Measurements from ENCODE around the gene EHMT1. TPM values are rescaled to one million over a fixed set of nuclear protein-coding genes. Genes with fewer than 3 reads are reported as not detected.
"Not testable (repeated sequence)": the region's sequence is repeated elsewhere in the genome, so short reads cannot be mapped to it uniquely, and the experiment has no call there.

Gene EHMT1
- total RNA-seq, 1 donor from 2014 or later, result 38.3 TPM

DNA sequence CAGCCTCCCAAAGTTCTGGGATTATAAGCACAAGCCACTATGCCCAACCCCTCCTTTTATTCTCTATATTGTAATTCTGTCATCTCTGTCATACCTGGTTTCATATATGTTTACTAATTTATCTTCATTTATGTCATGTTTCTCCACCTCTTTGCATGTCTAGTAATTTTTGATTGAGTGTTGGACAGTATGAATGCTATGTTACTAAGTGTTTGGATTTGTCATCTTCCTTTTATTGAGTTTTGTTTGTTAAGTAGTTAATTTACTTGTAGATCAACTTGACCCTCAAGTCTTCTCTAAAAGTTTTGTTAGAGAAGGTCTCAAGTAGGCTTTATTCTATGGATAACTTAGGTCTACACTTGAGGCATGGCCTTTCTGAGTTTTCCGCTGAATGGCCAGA is 241.6 kb downstream of the EHMT1 start:
- no peak for DNase-seq (ENCODE audit: low read depth in 2 of 2)

DNA sequence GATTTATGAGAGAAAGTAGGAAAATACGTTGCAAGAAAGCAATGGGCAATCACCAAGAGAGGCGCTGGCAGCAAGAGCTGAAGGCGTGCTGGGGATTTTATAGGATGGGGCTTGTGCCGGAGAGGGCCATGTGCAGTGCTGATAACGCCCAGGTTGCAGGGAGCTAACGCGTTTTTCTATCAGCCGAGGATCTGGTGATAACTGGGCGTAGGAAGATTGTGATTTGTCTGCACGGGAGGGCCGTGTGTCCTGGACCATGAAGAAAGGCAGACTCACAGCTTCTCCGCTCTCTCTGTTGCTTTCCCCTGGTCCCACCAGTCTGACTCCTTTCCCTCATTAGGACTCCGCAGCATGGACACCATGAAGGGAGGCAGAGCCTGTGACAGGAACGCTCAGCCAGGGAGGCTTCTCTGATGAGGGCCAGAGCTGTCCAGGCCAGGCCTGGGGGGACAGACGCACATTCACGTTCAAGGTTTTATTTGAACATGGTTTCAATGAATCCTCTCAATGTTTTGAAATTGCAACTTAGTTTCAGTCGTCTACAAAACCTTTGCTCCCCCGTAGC is 246.9 kb downstream of the EHMT1 start:
- DNase-seq (ENCODE audit: low read depth in 2 of 2), result no peak

DNA sequence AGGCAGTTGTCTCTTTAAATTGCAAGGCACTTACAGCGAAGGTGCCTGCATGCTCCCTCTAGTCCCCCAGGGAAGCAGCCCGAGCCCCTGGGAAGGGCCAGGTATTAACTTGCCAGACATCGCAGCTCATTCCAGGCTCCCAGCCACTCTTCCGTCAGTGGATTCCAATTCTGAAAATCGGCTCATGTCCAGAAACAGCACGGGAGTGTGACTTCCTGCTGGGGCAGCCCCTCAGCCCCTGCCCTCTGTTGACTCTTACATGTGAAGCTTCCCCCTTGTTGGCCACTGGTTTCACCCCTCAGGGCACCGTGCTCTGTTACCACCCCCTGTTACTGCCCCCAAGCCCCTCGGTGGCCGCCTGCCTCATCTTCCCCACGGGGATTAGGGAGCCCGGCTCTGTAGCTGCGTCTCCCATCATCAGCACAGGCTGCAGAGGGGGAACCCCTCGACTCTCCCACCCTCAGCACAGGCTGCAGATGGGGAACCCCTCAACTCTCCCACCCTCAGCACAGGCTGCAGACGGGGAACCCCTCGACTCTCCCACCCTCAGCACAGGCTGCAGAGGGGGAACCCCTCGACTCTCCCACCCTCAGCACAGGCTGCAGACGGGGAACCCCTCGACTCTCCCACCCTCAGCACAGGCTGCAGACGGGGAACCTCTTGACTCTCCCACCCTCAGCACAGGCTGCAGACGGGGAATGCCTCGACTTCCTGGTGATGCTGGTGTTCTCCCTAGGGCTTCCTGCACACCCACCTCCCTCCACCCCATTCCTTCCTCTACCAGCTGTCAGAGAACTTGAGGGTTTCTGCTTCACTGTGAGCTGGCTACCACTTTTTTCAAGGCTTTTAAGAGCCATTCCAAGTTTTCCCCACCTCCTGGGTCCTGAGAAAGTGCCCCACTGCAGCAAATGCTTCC is 247.7 kb downstream of the EHMT1 start:
- no peak for DNase-seq (ENCODE audit: low read depth in 2 of 2)

DNA sequence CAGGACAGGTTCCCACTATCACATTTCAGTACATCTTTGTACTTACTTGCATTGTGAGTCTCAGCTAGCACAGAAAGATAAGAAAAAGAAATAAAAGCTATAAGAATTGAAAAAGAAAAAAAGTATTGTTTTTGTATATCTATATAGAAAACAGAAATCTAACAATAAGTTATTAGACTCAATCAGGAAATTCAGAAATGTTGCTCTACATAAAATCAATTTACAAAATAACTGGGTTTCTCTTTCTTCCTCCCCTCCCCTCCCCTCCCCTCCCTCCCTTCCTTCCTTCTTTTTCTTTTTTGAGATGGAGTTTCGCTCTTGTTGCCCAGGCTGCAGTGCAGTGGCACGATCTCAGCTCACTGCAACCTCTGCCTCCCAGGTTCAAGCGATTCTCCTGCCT is 251.6 kb downstream of the EHMT1 start:
- DNase-seq (ENCODE audit: low read depth in 2 of 2), result no peak

DNA sequence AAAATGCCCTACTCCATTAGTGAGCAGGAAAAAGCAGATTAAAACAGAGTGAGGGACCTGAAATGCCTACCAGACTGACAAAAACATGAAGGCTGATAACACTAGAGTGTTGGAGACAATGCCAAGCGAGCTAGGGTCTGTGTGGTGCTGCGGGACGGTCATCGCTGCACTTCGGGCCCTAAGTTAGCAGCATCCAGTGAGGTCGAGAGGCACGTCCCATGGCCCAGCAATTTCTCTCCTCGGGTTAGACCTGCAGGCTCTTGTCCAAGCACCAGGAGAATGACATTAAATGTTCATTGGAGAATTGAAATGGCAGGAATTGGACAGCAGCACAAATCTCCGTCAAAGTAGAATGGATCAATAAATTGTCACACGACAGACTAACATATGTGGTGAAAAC is 253.5 kb downstream of the EHMT1 start:
- no peak for DNase-seq (ENCODE audit: low read depth in 2 of 2)

DNA sequence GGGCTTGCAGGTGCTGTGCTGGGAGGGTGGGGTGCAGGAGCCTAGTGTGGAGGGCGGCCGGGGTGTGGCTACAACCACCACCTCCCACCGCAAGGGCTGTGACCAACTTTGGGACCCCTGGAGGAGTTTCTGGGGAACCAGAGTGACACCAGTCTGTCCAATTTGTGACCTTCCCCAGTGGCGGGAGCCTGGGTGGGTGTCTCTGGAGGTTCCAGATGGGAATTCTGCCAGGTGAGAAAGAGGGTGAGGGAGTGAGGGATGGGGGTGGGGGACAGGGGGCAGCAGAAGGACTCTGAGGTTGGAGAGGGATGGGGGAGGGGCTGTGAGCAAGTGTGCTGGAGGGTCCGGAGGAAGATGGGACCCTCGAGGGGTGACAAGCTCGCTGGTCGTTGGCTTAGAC is 254.6 kb downstream of the EHMT1 start:
- no peak for DNase-seq (ENCODE audit: low read depth in 2 of 2)

DNA sequence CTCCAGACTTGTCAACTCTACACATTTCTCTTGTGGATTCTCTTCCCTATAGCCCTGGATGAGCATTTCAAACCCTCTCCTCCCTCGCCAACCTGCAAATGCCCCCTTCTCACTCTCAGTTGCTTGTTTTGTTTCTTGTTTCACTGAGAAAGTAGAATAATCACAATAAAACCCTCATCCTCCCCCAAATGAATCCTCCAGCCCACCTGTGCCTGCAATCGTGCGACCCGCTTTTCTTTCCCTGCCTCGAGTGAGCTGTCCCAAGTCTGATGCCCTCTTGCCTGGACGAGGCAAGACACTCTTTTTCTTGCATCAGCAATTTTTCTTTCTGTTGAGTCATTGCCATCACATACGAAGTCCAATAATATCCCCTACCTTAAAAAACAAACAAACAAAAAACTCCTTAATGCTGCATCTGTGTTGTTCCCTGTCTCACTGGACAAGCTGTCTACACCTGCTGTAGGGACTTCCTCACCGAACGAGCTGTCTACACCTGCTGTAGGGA is 255.1 kb downstream of the EHMT1 start:
- no peak for DNase-seq (ENCODE audit: low read depth in 2 of 2)

DNA sequence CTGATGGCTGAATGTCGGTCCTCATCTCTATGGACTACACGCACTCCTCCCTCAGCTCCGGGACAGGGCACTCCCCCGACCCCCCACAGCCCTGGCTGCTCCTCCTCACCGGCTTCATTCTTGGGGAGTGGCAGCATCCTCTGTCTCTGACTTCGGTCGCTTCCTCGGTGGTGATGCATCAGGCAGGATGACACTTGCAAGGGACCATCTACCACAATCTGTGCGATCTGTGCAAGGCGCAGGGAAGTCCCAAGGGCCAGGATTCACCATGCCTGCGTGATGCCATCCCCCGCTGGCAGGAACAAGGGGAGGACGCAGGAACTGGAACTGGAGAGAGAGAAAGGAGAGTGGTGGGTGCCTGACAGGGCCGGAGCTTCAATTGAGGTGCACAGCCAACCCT is 256.5 kb downstream of the EHMT1 start:
- no peak for DNase-seq (ENCODE audit: low read depth in 2 of 2)

DNA sequence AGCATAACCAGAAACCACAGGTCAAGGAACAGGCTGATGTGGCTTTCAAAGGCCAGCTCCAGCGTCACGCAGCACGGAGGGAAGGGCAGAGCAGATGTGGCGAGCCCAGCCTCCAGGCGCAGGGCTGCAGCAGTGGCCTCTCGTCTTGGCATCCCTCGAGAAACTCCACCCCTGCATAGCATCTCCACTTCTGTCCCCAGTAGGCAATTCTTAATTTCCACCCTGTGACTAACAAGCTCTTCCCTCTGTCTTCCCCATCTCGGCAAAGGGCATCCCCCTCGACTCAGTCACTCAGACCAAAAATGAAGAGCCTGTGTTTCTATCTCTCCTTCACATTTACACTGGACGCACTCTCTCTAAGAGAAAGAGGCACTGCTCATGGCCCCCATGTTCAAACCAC is 257.0 kb downstream of the EHMT1 start:
- no peak for DNase-seq (ENCODE audit: low read depth in 2 of 2)

DNA sequence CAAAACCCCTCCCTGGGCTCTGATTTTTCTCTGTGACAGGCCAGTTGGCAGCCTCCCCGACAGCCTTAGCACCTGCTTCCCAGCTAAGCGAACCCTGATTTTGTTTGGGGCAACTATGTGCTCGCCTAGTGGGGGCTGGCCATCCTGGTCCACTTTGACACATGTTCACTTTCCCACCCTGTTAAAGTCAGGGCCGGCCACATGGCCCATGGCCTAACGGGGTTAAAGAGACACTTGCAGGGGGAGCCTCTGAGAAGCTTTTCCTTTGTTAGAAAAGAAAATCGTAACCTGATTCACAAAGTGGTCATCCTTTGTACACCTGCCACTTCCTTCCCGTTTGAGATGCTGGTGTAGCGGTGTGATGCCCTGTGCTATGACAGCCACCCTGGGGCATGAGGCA is 257.5 kb downstream of the EHMT1 start:
- no peak for DNase-seq (ENCODE audit: low read depth in 2 of 2)

DNA sequence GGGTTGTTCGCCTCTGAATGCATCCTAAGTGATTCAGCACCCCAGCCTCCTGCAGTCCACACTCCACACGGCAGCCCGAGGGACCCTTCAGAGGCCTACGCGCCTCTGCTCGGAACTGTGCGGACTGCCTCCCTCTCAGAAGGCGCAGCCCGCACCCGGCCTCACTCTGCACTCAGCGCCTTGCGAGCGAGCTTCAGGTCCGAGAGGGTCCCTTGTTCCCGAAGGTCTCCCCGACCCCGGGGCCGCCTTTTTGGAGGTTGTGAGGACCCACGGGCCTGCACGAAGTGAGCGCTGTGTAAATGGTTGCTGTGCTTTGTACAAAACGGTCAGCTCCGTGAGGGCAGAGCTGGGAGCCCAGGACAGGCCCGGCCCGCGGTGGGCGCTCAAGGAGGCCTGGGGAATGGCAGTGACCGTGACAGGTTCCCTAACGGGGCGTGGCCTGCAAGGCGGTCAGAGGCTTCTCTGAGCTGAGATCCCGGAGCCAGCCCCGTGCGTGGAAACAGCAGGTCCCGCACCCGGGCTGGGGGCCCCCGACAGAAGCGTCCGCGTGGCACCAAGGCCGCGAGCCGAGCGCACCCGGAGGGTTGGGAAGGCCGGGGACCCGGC is 258.1 kb downstream of the EHMT1 start:
- DNase-seq (ENCODE audit: low read depth in 2 of 2), result no peak

DNA sequence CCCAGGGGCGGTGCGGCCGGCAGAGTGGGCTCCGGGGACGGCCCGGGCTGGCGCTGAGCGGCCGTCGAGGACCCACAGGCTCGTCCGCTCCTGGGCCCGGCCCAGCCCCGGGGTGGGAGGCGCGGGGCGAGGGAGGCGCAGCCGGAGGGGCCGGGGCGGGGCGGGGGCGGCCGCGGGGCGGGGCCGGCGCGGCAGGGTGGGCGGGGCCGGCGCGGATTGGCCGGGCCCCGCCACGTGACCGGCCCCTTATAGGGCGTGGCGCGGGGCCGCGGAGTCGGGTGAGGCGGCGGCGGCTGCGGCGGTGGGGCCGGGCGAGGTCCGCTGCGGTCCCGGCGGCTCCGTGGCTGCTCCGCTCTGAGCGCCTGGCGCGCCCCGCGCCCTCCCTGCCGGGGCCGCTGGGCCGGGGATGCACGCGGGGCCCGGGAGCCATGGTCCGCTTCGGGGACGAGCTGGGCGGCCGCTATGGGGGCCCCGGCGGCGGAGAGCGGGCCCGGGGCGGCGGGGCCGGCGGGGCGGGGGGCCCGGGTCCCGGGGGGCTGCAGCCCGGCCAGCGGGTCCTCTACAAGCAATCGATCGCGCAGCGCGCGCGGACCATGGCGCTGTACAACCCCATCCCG is 258.8 kb downstream of the EHMT1 start, which contains the start of gene CACNA1B:
CACNA1B (plus strand) TSS at position 277 of the 617 bp plus-strand sequence; CDS start at position 429, 152 bp downstream.
- DNase-seq (ENCODE audit: low read depth in 2 of 2), result not testable (repeated sequence)

DNA sequence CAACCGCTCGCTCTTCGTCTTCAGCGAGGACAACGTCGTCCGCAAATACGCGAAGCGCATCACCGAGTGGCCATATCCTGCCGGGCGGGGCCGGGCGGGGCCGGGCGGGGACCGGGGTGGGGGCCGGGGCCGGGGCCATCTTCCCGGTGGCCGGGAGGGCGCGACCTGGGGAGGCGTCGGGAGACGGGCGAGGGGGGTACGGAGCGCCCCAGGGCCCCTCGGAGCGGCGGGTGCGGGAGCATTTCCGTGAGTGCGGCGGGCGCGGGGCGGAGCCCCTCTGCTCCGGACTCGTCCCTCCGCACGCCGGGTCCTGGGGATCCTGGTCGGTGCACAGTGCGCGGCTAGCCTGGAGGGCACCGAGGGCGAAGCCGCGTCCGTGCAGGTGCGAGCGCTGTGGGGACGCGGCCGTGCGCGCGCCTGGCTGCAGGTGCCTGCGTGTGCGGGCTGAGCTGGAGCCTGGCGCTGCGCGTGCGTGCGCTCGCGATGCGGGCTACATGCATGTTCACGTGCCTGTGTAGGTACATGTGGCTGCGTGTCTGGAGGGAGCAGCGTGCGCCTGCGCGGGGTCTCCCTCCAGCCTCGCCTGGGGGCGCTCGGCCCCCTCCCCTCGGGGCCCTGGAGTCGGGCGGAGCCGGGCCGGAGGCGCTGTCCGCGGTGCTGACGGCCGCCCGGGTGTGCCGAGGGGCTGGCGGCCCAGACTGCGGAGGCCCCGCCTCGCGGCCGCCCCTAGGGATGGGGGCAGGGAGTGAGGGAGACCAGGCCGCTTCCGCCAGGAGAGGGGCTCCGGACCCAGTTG is 259.5 kb downstream of the EHMT1 start:
- peak; percentile 7 to 43 for DNase-seq (ENCODE audit: low read depth in 2 of 2)

DNA sequence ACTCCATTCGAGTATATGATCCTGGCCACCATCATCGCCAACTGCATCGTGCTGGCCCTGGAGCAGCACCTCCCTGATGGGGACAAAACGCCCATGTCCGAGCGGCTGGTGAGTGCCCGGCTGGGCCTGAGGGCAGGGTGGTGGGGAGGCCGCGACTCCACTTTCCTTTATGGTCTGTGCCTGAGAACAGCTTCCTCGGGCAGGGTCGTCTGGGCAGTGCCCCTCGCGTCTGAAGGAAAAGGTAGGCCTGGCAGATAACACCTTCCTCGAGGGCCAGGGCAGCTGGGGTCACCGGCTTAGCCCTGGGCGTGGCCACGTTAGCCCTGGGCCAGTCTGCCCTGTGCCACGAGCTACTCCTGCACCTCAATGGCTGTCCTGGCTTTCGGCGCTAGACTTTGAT is 260.2 kb downstream of the EHMT1 start:
- DNase-seq (ENCODE audit: low read depth in 2 of 2), result no peak

DNA sequence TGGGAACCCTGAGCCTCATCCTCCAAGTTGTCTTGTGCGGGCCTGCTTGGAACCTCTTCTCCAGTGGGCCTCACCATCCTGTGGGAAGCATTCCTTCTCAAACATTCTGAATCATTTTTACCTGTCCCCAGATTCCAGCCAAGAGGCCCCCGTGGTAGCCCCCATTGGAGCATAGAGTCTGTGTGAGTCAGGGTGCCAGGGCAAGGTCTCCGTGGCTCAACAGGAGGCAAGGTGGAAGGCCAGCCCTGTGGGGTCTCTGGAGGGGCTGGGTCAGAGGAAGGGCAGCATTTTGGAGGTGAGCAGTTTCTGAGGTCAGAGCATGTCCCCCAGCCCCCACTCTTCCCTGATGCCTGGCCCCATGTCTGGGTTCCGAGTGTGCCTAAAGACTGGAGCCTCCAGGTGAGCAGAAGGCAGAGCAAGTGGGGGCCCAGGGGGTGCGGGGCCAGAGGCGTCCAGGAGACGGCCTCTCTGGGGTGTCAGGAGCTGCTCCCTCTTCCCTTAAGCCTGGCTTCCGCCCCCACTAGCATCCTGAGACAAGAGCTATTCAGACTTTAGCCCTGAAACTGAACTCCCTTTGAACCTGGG is 260.9 kb downstream of the EHMT1 start:
- no peak for DNase-seq (ENCODE audit: low read depth in 2 of 2)

DNA sequence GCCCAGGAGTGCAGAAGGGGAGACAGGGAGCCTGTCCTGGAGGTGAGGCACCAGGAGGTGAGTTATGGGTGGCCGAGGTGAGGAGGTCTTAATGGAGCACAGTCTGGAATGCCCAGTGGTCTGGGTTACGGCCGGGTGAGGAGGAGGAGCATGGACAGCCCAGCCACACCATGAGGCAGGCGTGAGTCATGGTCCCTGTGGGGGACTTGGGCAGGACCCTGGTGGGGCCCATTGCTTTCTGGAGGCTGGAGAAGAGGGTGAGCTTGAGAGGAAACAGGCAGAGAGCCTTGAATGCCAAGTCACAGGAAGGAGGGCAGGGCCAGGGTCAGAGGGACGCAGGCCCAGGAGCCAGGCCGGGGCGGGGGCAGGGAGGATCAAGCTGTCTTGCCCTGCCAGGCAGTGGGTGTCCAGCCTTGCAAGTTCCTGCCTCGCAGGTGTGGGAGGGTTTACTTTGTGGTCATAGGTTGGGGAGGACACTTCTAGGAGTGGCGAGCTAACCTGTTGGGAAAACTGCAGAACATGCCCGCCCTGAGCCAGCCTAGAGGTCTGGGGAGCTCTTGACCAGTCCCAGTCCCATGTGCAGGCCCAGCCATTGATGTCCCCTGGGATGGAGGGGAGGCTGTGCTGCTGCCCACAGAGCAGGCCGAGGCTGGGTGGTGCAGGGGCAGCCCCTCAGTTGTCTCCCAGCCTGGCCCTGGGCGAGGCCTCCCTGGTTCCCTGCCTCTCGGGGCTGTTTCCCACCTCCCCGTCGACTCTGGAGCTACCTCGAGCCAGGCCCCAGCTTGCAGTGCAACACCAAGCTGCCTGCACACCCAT is 261.6 kb downstream of the EHMT1 start:
- DNase-seq (ENCODE audit: low read depth in 2 of 2), result no peak

DNA sequence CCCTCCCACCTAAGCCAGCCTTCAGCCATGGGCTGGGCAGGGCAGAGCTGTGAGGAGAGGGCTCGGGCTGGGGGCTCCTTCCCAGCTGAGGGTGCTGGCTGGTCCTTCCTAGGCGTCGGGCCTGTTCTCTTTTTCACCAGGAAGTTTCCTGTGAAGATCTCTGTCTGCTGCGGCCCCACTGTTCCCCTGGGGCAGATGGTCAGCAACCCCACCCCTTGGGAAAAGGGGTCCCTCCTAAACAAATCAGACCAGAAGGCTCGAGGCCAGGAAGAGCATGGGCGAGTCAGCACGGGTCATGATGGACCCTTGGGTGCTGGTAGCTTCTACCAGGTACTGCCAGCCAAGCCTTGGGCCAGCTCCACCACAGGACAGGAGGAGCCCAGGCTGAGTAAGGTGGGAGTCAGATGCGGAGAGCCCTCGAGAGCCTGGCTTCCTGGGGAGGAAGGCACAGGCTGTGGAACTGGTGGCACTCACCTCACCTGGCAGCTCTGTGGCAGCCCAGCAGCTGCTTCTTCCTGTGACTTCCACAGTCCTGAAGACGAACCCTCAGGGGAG is 262.2 kb downstream of the EHMT1 start:
- DNase-seq (ENCODE audit: low read depth in 2 of 2), result no peak

DNA sequence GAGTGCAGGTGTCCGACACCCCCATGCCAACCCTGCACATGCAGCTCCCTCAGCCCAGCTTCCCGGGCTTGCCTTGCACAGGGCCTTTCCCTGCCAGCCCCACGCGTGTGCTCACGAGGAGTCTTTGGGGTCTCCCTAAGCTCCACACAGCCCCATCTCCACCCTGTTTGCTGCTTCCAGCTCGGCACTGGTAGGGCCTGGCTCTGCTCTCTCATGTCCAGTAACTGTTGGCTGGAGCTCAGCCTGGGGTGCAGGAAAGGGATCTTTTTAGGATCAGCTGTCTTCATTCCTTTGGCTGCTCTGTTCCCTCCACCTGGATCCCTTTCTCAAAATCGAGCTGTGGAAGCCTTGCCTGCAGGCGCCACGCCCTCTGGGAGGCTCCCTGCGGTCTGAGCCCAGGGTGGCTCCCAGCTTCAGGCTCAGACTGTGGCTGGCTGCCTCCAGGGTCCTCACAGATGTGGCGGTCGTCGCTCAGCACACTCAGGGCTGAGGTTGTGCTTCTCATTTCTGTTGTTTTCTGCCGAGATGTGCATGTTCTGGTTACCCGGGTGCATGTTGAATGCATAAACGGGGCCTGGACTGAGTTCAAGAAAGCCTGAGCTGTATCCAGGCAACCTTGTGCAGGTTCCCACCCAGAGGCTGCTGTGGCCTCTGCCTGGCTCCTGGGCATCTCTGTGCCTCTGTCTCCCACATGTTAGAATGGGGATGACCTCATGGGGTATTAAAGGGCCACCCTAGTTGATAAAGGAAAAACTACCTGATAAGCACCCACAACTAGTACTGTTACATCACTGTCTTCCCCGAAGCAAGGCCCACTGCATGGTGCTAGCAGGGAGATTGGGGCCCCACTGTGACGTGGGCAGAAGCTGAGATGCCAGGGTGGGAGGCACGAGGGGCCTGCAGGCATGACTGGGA is 263.0 kb downstream of the EHMT1 start:
- DNase-seq (ENCODE audit: low read depth in 2 of 2), result no peak

DNA sequence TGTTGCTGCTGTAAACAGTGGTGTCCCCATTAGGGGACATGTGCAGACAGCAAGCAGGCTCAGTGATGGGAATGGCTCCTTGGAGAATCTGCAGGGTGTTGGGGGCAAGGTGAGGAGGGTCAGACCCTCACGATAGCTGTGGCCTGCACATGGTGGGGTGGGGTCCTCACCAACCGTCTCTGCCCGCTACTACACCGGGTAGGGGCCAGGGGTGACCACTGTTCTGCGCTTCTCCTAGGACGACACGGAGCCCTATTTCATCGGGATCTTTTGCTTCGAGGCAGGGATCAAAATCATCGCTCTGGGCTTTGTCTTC is 263.7 kb downstream of the EHMT1 start:
- no peak for DNase-seq (ENCODE audit: low read depth in 2 of 2)
